GM06990 (cell line): ENCODE measurements around the gene VPS18.

ENCODE experiments used
- DNase-seq: peaks from one replicate; pipeline ENCODE4 v3.0.0-alpha.2; 2011; ENCODE audit not compliant: insufficient read length; ENCODE audit errors: extremely low read depth
- H3K27me3 ChIP-seq: replicated peaks from 2 replicates; pipeline ENCODE4 v1.6.0; 2011; ENCODE audit warnings: low read length; ENCODE audit not compliant: control insufficient read depth, insufficient read depth
- H3K36me3 ChIP-seq: 2 replicates; pipeline ENCODE4 v1.5.1; 2011; ENCODE audit warnings: low read length; ENCODE audit not compliant: control insufficient read depth, insufficient read depth
- H3K4me3 ChIP-seq: replicated peaks from 2 replicates; pipeline ENCODE4 v1.5.1; 2011; ENCODE audit warnings: low read depth, mild to moderate bottlenecking, control low read depth, low read length
- TF ChIP-seq, protein P1 (sequence below): IDR thresholded peaks from 2 replicates; pipeline ENCODE4 v1.5.1; 2011; ENCODE audit warnings: low read length, control low read depth, mild to moderate bottlenecking, inconsistent platforms; ENCODE audit not compliant: insufficient read depth, poor library complexity, severe bottlenecking

VPS18 gene

DNA sequence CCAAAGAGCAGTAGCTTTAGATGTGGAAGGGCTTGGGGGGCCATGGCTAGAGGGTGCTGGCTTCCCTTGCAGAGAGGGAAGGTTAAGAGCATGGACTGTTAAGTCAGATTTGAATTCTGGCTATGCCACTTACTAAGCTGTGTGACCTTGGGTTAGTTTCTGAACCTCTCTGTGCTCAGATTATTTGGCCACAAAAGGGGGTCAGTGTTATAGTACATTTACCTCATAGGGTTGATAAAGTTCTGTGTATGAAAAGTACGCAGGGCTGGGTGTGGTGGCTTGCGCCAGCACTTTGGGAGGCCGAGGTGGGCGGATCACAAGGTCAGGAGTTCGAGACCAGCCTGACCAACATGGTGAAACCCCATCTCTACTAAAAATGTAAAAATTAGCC, 6.8 kb downstream of the VPS18 start:
- Histone ChIP-seq H3K4me3 (no peak overlapping the region), H3K27me3 (no peaks in the 10 kb centered on the region), H3K36me3 (peaks cover 40% of the 10 kb centered on the region)
- TF ChIP-seq, protein P1, sequence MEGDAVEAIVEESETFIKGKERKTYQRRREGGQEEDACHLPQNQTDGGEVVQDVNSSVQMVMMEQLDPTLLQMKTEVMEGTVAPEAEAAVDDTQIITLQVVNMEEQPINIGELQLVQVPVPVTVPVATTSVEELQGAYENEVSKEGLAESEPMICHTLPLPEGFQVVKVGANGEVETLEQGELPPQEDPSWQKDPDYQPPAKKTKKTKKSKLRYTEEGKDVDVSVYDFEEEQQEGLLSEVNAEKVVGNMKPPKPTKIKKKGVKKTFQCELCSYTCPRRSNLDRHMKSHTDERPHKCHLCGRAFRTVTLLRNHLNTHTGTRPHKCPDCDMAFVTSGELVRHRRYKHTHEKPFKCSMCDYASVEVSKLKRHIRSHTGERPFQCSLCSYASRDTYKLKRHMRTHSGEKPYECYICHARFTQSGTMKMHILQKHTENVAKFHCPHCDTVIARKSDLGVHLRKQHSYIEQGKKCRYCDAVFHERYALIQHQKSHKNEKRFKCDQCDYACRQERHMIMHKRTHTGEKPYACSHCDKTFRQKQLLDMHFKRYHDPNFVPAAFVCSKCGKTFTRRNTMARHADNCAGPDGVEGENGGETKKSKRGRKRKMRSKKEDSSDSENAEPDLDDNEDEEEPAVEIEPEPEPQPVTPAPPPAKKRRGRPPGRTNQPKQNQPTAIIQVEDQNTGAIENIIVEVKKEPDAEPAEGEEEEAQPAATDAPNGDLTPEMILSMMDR, result no peak
- DNase-seq, result no peak

DNA sequence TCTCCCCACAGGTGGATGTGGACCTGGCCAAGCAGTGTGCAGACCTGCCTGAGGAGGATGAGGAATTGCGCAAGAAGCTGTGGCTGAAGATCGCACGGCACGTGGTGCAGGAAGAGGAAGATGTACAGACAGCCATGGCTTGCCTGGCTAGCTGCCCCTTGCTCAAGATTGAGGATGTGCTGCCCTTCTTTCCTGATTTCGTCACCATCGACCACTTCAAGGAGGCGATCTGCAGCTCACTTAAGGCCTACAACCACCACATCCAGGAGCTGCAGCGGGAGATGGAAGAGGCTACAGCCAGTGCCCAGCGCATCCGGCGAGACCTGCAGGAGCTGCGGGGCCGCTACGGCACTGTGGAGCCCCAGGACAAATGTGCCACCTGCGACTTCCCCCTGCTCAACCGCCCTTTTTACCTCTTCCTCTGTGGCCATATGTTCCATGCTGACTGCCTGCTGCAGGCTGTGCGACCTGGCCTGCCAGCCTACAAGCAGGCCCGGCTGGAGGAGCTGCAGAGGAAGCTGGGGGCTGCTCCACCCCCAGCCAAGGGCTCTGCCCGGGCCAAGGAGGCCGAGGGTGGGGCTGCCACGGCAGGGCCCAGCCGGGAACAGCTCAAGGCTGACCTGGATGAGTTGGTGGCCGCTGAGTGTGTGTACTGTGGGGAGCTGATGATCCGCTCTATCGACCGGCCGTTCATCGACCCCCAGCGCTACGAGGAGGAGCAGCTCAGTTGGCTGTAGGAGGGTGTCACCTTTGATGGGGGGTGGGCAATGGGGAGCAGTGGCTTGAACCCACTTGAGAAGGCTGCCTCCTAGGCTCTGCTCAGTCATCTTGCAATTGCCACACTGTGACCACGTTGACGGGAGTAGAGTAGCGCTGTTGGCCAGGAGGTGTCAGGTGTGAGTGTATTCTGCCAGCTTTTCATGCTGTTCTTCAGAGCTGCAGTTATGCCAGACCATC, 8.6 kb downstream of the VPS18 start:
- Histone ChIP-seq H3K36me3 (peaks cover 40% of the 10 kb centered on the region), H3K4me3 (no peak overlapping the region), H3K27me3 (no peaks in the 10 kb centered on the region)
- no peak for DNase-seq
- TF ChIP-seq, protein P1, result no peak

DNA sequence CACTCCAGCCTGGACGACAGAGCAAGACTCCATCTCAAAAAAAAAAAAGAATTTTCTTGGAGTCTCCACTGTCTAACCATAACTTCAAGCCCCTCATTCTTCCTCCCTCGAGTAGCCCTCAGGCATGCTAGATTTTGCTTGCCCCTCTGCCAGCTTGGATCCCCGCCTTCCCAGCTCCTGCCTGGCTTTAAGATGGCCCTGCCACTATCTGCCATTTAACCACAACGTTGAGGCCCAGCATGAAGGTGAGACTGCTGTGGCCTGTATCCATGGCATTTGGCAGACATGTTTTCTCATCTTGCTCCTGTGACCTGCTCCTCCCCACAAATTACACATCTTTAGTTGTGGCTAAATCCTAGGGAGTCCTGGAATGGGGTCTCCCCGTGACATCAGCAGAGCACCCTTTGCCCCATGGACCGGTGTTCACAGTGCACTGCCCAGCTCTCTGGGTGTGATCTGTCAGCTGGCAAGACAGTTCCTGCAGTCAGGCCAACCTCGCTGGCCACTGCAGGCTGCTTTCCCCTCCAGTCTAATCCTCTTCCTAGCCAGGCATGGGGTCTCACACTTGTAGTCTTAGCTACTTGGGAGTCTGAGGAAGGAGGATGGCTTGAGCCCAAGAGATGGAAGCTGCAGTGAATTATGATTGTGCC, 10.4 kb downstream of the VPS18 start:
- DNase-seq, result no peak
- no peaks in the 10 kb centered on the region for H3K27me3 ChIP-seq
- TF ChIP-seq, protein P1, result no peak
- H3K4me3 ChIP-seq, result no peak overlapping the region
- peaks cover 33% of the 10 kb centered on the region for H3K36me3 ChIP-seq

DNA sequence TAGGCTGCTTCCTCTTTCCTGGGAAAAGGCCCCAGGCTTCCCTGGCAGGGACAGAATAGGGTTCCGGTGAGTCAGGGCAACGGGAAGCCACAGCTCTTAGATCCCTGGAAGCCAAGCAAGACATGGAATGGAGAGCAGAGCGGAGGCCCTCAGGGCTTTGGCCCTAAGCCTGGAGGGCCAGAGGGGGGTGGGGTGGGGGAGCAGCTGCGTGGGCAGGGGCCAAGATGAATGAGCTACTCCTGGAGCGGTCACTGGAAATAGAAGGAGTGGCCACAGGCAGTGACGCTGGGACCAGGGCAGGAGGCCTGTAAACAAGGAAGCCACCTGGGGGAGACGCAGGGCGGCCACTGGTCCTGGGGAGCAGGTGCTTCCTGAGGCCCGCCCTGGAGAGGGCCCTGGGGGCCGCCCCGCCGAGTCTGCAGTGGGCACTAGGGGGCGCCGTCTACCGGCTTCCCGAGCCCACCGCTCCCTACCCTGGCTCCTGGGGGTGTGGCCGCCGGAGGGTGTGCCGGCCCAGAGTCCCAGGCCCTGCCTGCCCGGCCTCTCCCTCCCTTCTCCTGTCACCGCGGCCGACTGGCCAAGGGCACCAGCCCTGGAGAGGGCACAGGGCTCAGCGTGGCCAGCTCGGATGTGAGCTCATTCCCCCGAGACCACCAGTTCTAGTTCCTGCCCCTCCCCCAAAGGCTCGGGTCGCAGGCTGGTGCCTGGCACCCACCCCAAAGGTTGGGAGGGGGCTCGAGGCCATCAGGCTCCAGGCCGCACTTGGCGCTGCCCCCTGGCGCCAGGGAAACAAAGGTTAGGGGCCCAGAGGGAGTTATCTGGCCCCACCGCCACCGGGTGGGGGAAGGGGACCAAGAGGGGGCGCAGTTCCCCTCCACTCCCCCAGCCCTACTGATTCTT, 12.1 kb downstream of the VPS18 start:
- Histone ChIP-seq H3K36me3 (peaks cover 19% of the 10 kb centered on the region), H3K27me3 (no peaks in the 10 kb centered on the region), H3K4me3 (peak overlapping the region; percentile 47)
- peak; percentile 85 for DNase-seq
- TF ChIP-seq, protein P1, result peak; percentile 93

DNA sequence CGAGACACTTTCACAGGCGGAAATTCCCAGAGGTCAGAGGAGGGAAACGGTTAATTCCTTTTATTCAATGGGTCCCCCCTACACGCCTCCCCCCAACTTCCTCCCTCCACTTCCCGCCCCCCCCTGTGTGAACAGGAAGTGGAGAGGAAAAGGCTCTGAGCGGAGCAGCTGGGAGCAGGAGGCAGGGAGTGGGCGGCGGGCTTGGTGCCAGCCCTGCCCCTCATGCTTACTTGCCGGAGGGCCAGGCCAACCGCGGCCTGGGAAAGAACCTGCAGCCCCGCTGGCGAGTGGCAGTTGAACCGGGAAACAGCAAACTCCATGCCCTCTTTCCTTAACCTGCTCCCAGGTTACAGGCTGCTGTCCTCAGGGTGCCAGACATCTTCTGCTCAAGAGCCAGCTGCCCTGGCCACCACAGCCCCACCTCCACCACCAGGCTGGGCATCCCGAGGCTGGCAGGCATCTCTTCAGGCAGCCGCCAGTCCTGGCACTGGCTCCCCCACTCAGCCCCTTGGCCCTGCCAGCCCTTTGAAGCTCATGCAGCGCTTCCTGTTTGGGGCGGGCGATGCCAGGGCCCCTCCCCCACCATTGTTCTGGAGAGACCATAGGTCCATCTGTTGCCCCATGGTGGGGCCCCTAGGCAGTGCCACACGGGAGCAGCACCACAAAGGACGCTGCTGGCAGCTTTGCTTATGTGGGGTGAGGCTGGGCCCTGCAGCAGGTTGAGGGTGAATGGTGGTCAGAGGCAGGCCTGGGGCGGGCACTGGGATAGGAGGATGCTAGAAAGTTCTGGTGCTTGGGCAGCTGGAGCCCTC, 12.9 kb downstream of the VPS18 start:
- no peak for DNase-seq
- peak overlapping the region; percentile 47 for H3K4me3 ChIP-seq

More for the DNA sequence above, 12.9 kb downstream of the VPS18 start:
- H3K36me3 ChIP-seq, result peaks cover 19% of the 10 kb centered on the region
- TF ChIP-seq, protein P1, result no peak
- no peaks in the 10 kb centered on the region for H3K27me3 ChIP-seq
